ENCODE results near the gene LHFPL3. TPM values are rescaled to one million over a fixed set of nuclear protein-coding genes. Genes with fewer than 3 reads are reported as not detected.

The LHFPL3 gene
- total and polyA plus RNA-seq, 9 of the 15 experiments (the other 6 are each of a cell fraction or from before 2014, with no cell fraction given): 0.21 to 0.52 TPM; not detected in 7

GRCh38 chr7:104883718-104884452 is 555.5 kb downstream of the LHFPL3 start (continued):
- TF ChIP-seq ARID1B (IDR thresholded peaks at IDR 0.05) (peak; percentile 75), FOXA3 (CRISPR knock-in tag; conservative IDR thresholded peaks at IDR 0.05 in 1 of 2, IDR thresholded peaks at IDR 0.05 in 1 of 2) (peak; percentile 20 to 38; a peak in 1 of 4 replicates), STAT5A (IDR thresholded peaks at IDR 0.05; ENCODE audit: borderline replicate concordance, low read length) (0 out of 2 replicates have a peak, but pooled peaks have one; percentile 20), MAFF (IDR thresholded peaks at IDR 0.05; ENCODE audit: low read length) (peak; percentile 74), ETV5 (CRISPR knock-in tag; IDR thresholded peaks at IDR 0.05; ENCODE audit: low read depth) (peak; percentile 49), FOXK2 (conservative IDR thresholded peaks at IDR 0.05 in 1 of 2, IDR thresholded peaks at IDR 0.05 in 1 of 2; ENCODE audit: low read depth in 2 of 2) (peak in 1 of 2 experiments; percentile 40; a peak in 2 of 4 replicates), MAX (CRISPR knock-in tag; IDR thresholded peaks at IDR 0.05) (peak; percentile 87), SAFB (IDR thresholded peaks at IDR 0.05; ENCODE audit: borderline replicate concordance, low read depth, low read length) (no peak), BCLAF1 (IDR thresholded peaks at IDR 0.05; ENCODE audit: borderline replicate concordance in 1 of 2, control insufficient read depth in 1 of 2, low read depth in 2 of 2, low read length in 1 of 2) (peak in 1 of 2 experiments; percentile 44; a peak in 1 of 4 replicates), CSDE1 (IDR thresholded peaks at IDR 0.05) (no peak), XRCC5 (IDR thresholded peaks at IDR 0.05; ENCODE audit: low read depth, low read length) (peak; percentile 78), MTA3 (IDR thresholded peaks at IDR 0.05; ENCODE audit: borderline replicate concordance) (peak; percentile 76; the same call in 1 of the 2 replicates), SP1 (CRISPR knock-in tag; IDR thresholded peaks at IDR 0.05) (0 out of 2 replicates have a peak, but pooled peaks have one; percentile 51), UBTF (IDR thresholded peaks at IDR 0.05; ENCODE audit: borderline replicate concordance in 1 of 2, low read depth in 2 of 2, low read length in 2 of 2) (peak in 1 of 2 experiments; percentile 60; a peak in 1 of 4 replicates)
- TF ChIP-seq, protein P1, sequence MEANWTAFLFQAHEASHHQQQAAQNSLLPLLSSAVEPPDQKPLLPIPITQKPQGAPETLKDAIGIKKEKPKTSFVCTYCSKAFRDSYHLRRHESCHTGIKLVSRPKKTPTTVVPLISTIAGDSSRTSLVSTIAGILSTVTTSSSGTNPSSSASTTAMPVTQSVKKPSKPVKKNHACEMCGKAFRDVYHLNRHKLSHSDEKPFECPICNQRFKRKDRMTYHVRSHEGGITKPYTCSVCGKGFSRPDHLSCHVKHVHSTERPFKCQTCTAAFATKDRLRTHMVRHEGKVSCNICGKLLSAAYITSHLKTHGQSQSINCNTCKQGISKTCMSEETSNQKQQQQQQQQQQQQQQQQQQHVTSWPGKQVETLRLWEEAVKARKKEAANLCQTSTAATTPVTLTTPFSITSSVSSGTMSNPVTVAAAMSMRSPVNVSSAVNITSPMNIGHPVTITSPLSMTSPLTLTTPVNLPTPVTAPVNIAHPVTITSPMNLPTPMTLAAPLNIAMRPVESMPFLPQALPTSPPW (CRISPR knock-in tag; IDR thresholded peaks at IDR 0.05): peak; percentile 45
- TF ChIP-seq, protein P2, sequence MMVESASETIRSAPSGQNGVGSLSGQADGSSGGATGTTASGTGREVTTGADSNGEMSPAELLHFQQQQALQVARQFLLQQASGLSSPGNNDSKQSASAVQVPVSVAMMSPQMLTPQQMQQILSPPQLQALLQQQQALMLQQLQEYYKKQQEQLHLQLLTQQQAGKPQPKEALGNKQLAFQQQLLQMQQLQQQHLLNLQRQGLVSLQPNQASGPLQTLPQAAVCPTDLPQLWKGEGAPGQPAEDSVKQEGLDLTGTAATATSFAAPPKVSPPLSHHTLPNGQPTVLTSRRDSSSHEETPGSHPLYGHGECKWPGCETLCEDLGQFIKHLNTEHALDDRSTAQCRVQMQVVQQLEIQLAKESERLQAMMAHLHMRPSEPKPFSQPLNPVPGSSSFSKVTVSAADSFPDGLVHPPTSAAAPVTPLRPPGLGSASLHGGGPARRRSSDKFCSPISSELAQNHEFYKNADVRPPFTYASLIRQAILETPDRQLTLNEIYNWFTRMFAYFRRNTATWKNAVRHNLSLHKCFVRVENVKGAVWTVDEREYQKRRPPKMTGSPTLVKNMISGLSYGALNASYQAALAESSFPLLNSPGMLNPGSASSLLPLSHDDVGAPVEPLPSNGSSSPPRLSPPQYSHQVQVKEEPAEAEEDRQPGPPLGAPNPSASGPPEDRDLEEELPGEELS (CRISPR knock-in tag; IDR thresholded peaks at IDR 0.05; ENCODE audit: borderline replicate concordance): 0 out of 2 replicates have a peak, but pooled peaks have one; percentile 36

Data from K562 (cell line).